ENCODE measurements around the gene SLC17A2. TPM values are rescaled to one million over a fixed set of nuclear protein-coding genes. Genes with fewer than 3 reads are reported as not detected.

The SLC17A2 gene
- total and polyA plus RNA-seq, 2 experiments from 2014 or later = not detected

DNA sequence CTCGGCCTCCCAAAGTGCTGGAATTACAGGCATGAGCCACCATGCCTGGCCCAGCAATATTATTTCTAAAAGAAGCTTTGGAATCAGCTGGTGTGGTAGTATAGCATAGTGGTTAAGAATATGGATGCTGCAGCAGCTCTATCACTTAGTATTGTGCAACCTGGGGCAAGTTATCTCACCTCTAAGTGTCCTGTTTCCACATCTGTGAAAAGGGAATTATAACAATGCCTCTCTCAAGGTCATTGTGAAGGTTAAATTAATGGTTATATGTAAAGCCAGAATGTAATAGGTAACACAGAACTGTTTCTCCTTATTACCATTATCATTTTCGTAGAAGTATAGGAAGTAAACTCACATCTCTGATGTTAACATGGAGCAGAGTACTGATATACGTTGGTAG, 14.2 kb downstream of the SLC17A2 start:
- no peaks in the 10 kb centered on the region for H4K20me1 ChIP-seq (replicated peaks; ENCODE audit: insufficient read depth)
- no peak overlapping the region for H3K27ac Mint-ChIP-seq
- H3K4me3 Mint-ChIP-seq = no peak overlapping the region
- H3K4me3 ChIP-seq = no peak overlapping the region
- DNase-seq (ENCODE audit: low spot score) (no peak), ATAC-seq (no peak)
- H3K27ac ChIP-seq (ENCODE audit: low read depth) = no peak overlapping the region
- H2AFZ ChIP-seq = no peak overlapping the region
- H3K36me3 ChIP-seq (ENCODE audit: insufficient read depth) = no peaks in the 10 kb centered on the region
- H3K4me1 ChIP-seq (ENCODE audit: insufficient read depth) = no peaks in the 10 kb centered on the region
- H3K27me3 Mint-ChIP-seq (ENCODE audit: insufficient read depth, low read depth, poor library complexity) = no peaks in the 10 kb centered on the region
- TF ChIP-seq POLR2AphosphoS5 (IDR thresholded peaks at IDR 0.05; ENCODE audit: low read depth) (no peak), EZH2 (IDR thresholded peaks at IDR 0.05; ENCODE audit: low read depth, unreplicated experiment) (no peak), NANOG (IDR thresholded peaks at IDR 0.05; ENCODE audit: borderline replicate concordance) (no peak), EZH2phosphoT487 (IDR thresholded peaks at IDR 0.05; ENCODE audit: unreplicated experiment) (no peak), STAT1 (IDR thresholded peaks at IDR 0.05; ENCODE audit: unreplicated experiment) (no peak), ZNF114 (CRISPR knock-in tag; IDR thresholded peaks at IDR 0.05) (no peak), CREB1 (CRISPR knock-in tag; IDR thresholded peaks at IDR 0.05; ENCODE audit: low read depth) (no peak), JUNB (IDR thresholded peaks at IDR 0.05; ENCODE audit: unreplicated experiment) (no peak)
- TF ChIP-seq, protein P1, sequence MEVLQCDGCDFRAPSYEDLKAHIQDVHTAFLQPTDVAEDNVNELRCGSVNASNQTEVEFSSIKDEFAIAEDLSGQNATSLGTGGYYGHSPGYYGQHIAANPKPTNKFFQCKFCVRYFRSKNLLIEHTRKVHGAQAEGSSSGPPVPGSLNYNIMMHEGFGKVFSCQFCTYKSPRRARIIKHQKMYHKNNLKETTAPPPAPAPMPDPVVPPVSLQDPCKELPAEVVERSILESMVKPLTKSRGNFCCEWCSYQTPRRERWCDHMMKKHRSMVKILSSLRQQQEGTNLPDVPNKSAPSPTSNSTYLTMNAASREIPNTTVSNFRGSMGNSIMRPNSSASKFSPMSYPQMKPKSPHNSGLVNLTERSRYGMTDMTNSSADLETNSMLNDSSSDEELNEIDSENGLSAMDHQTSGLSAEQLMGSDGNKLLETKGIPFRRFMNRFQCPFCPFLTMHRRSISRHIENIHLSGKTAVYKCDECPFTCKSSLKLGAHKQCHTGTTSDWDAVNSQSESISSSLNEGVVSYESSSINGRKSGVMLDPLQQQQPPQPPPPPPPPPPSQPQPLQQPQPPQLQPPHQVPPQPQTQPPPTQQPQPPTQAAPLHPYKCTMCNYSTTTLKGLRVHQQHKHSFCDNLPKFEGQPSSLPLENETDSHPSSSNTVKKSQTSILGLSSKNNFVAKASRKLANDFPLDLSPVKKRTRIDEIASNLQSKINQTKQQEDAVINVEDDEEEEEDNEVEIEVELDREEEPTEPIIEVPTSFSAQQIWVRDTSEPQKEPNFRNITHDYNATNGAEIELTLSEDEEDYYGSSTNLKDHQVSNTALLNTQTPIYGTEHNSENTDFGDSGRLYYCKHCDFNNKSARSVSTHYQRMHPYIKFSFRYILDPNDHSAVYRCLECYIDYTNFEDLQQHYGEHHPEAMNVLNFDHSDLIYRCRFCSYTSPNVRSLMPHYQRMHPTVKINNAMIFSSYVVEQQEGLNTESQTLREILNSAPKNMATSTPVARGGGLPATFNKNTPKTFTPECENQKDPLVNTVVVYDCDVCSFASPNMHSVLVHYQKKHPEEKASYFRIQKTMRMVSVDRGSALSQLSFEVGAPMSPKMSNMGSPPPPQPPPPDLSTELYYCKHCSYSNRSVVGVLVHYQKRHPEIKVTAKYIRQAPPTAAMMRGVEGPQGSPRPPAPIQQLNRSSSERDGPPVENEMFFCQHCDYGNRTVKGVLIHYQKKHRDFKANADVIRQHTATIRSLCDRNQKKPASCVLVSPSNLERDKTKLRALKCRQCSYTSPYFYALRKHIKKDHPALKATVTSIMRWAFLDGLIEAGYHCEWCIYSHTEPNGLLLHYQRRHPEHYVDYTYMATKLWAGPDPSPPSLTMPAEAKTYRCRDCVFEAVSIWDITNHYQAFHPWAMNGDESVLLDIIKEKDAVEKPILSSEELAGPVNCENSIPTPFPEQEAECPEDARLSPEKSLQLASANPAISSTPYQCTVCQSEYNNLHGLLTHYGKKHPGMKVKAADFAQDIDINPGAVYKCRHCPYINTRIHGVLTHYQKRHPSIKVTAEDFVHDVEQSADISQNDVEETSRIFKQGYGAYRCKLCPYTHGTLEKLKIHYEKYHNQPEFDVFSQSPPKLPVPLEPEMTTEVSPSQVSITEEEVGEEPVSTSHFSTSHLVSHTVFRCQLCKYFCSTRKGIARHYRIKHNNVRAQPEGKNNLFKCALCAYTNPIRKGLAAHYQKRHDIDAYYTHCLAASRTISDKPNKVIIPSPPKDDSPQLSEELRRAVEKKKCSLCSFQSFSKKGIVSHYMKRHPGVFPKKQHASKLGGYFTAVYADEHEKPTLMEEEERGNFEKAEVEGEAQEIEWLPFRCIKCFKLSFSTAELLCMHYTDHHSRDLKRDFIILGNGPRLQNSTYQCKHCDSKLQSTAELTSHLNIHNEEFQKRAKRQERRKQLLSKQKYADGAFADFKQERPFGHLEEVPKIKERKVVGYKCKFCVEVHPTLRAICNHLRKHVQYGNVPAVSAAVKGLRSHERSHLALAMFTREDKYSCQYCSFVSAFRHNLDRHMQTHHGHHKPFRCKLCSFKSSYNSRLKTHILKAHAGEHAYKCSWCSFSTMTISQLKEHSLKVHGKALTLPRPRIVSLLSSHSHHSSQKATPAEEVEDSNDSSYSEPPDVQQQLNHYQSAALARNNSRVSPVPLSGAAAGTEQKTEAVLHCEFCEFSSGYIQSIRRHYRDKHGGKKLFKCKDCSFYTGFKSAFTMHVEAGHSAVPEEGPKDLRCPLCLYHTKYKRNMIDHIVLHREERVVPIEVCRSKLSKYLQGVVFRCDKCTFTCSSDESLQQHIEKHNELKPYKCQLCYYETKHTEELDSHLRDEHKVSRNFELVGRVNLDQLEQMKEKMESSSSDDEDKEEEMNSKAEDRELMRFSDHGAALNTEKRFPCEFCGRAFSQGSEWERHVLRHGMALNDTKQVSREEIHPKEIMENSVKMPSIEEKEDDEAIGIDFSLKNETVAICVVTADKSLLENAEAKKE (CRISPR knock-in tag; IDR thresholded peaks at IDR 0.05) = no peak
- TF ChIP-seq, protein P2, sequence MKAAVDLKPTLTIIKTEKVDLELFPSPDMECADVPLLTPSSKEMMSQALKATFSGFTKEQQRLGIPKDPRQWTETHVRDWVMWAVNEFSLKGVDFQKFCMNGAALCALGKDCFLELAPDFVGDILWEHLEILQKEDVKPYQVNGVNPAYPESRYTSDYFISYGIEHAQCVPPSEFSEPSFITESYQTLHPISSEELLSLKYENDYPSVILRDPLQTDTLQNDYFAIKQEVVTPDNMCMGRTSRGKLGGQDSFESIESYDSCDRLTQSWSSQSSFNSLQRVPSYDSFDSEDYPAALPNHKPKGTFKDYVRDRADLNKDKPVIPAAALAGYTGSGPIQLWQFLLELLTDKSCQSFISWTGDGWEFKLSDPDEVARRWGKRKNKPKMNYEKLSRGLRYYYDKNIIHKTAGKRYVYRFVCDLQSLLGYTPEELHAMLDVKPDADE (IDR thresholded peaks at IDR 0.05) = no peak
- TF ChIP-seq, protein P3, sequence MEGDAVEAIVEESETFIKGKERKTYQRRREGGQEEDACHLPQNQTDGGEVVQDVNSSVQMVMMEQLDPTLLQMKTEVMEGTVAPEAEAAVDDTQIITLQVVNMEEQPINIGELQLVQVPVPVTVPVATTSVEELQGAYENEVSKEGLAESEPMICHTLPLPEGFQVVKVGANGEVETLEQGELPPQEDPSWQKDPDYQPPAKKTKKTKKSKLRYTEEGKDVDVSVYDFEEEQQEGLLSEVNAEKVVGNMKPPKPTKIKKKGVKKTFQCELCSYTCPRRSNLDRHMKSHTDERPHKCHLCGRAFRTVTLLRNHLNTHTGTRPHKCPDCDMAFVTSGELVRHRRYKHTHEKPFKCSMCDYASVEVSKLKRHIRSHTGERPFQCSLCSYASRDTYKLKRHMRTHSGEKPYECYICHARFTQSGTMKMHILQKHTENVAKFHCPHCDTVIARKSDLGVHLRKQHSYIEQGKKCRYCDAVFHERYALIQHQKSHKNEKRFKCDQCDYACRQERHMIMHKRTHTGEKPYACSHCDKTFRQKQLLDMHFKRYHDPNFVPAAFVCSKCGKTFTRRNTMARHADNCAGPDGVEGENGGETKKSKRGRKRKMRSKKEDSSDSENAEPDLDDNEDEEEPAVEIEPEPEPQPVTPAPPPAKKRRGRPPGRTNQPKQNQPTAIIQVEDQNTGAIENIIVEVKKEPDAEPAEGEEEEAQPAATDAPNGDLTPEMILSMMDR (conservative IDR thresholded peaks at IDR 0.05; ENCODE audit: low read depth in 2 of 2) = no peak
- TF ChIP-seq, protein P4, sequence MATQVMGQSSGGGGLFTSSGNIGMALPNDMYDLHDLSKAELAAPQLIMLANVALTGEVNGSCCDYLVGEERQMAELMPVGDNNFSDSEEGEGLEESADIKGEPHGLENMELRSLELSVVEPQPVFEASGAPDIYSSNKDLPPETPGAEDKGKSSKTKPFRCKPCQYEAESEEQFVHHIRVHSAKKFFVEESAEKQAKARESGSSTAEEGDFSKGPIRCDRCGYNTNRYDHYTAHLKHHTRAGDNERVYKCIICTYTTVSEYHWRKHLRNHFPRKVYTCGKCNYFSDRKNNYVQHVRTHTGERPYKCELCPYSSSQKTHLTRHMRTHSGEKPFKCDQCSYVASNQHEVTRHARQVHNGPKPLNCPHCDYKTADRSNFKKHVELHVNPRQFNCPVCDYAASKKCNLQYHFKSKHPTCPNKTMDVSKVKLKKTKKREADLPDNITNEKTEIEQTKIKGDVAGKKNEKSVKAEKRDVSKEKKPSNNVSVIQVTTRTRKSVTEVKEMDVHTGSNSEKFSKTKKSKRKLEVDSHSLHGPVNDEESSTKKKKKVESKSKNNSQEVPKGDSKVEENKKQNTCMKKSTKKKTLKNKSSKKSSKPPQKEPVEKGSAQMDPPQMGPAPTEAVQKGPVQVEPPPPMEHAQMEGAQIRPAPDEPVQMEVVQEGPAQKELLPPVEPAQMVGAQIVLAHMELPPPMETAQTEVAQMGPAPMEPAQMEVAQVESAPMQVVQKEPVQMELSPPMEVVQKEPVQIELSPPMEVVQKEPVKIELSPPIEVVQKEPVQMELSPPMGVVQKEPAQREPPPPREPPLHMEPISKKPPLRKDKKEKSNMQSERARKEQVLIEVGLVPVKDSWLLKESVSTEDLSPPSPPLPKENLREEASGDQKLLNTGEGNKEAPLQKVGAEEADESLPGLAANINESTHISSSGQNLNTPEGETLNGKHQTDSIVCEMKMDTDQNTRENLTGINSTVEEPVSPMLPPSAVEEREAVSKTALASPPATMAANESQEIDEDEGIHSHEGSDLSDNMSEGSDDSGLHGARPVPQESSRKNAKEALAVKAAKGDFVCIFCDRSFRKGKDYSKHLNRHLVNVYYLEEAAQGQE (IDR thresholded peaks at IDR 0.05; ENCODE audit: unreplicated experiment) = no peak
- no peaks in the 10 kb centered on the region for H3F3A ChIP-seq (replicated peaks; ENCODE audit: low read depth)
- no peaks in the 10 kb centered on the region for H3K4me1 Mint-ChIP-seq
- H3K36me3 Mint-ChIP-seq (ENCODE audit: low read depth) = no peaks in the 10 kb centered on the region
- H3K79me2 ChIP-seq (replicated peaks; ENCODE audit: insufficient read depth) = no peaks in the 10 kb centered on the region
- no peaks in the 10 kb centered on the region for H3K9me3 Mint-ChIP-seq
- H3K27me3 ChIP-seq (ENCODE audit: insufficient read depth) = no peaks in the 10 kb centered on the region
- H3K9me2 ChIP-seq (ENCODE audit: insufficient read depth) = 0 out of 2 replicates have a peak, but pooled peaks cover 4% of the 10 kb centered on the region
- no peak overlapping the region for H3K4me2 ChIP-seq
